Heart left ventricle (tissue), 16 donors: ENCODE measurements around the gene HDAC7. TPM values are rescaled to one million over a fixed set of nuclear protein-coding genes. Genes with fewer than 3 reads are reported as not detected.

Experiments
- ATAC-seq, 4 donors: fragments of 200-7000 bp; cut with Tn5 transposase; one replicate each; pipeline ENCODE4 v1.9.1; 2020 to 2022; ENCODE audit warnings: moderate library complexity in 4 of 4, mild to moderate bottlenecking in 3 of 4, moderate number of reproducible peaks in 1 of 4
- DNase-seq, 5 donors: peaks; one replicate each; pipeline ENCODE4 v3.0.0-alpha.2; 2020
- H3K27ac ChIP-seq, 12 donors: fragments of 200-600 bp; sonication (generic) in 4 of 12; one replicate each; pipeline versions ENCODE4 v1.5.0 to v1.8.0; 2016 to 2022; ENCODE audit warnings: mild to moderate bottlenecking in 2 of 12
- H3K27me3 ChIP-seq, 9 donors: fragments of 200-600 bp; sonication (generic) in 2 of 9; one replicate each; pipeline versions ENCODE4 v1.5.1 to v1.8.0; 2016 to 2022; ENCODE audit warnings: mild to moderate bottlenecking in 3 of 9
- H3K36me3 ChIP-seq, 9 donors: fragments of 200-600 bp; sonication (generic) in 2 of 9; one replicate each; pipeline versions ENCODE4 v1.5.0 to v1.8.0; 2018 to 2022; ENCODE audit warnings: mild to moderate bottlenecking in 2 of 9
- H3K4me1 ChIP-seq, 12 donors: fragments of 200-600 bp; sonication (generic) in 4 of 12; one replicate each; pipeline versions ENCODE4 v1.5.0 to v1.8.0; 2016 to 2022; ENCODE audit warnings: mild to moderate bottlenecking in 3 of 12
- H3K4me3 ChIP-seq, 12 donors: fragments of 200-600 bp; sonication (generic) in 4 of 12; one replicate each; pipeline versions ENCODE4 v1.5.0 to v1.8.0; 2017 to 2022; ENCODE audit warnings: mild to moderate bottlenecking in 9 of 12, moderate library complexity in 4 of 12
- H3K9me3 ChIP-seq, 12 donors: fragments of 200-600 bp; sonication (generic) in 4 of 12; one replicate each; pipeline versions ENCODE4 v1.5.0 to v1.8.0; 2016 to 2022; ENCODE audit warnings: mild to moderate bottlenecking in 1 of 12
- POLR2A ChIP-seq, 2 donors: fragments of 450-650 bp; IDR thresholded peaks; one replicate each; pipeline ENCODE4 v1.6.1; 2017; ENCODE audit warnings: antibody characterized with exemption in 2 of 2, mild to moderate bottlenecking in 2 of 2, moderate library complexity in 2 of 2
- WGBS, 4 donors: extraction: QIAGEN DNeasy Blood & Tissue Kit in 2 of 4; methylation state at CpG; one replicate each; pipeline versions ENCODE4 v1.1.5 to v1.1.7; 2013 to 2018; 5-methylcytosine and 5-hydroxymethylcytosine counted together
- intact Hi-C, 10 donors: fragments of 100-400 bp; cut with DNase I; formaldehyde crosslinking; loops; one replicate each; pipeline versions ENCODE4 v1.11.1 to v1.14.2; 2022
- polyA plus RNA-seq, 2 donors: library from polyadenylated mRNA; stranded (reverse); fragments of 200-250 nt; gene quantifications; one replicate each; pipeline ENCODE4 v1.2.3, GENCODE V29; 2013
- total RNA-seq, 9 donors: library from RNA; depleted of rRNA in 2 of 9; stranded (reverse); fragments of >200 nt in 2 of 9; fragmentation: NEBNext Ultra II Directional in 3 of 9; extraction: Animal tissue kit (Norgen Biotek cat#: 25700) in 3 of 9; gene quantifications; one replicate each; pipeline versions ENCODE4 v1.1.0 to v1.2.4, GENCODE V29; 2016 to 2023
- TF ChIP-seq, protein P1 (sequence below), 12 donors: fragments of 200-600 bp; sonication (generic) in 4 of 12; IDR thresholded peaks; one replicate each; pipeline versions ENCODE4 v1.5.0 to v1.8.0; 2018 to 2022; ENCODE audit warnings: antibody characterized with exemption in 12 of 12, mild to moderate bottlenecking in 5 of 12
- donor health status: ischemic (EF 13 %, LVEDD 7.1; RV severe dilation, severe dysfunction).
- donor health status: healthy with polysubstance abuse.
- donor health status: DM: no; HTN: yes; CAD: no.
- donor health status: DM: no; HTN: no; CAD: no.
- donor health status: ischemic (EF 25% LVEDD 6.9; RV normal size, moderate dysfunction).
- donor health status: ischemic (EF 25% LVEDD 5.7; RV mildly dilated, moderate dysfunction).
- donor health status: healthy.
- donor health status: DM: yes; HTN: yes; CAD: no.
- donor health status: ischemic (EF 35%, LVEDD 5.7; RV mildly dilated, moderate dysfunction).
- donor health status: nonischemic (EF 11% LVEDD 7.7; RV severe dilation, severe dysfunction).
- donor health status: DM: yes; HTN: yes; CAD: no.
- donor health status: PGD.
- donor health status: ischemic (EF 29% LVEDD 5.4; RV normal size, mild dysfunction).
- donor health status: nonischemic (EF 23%, LVEDD 6.1; RV moderate dilation, normal function).

The HDAC7 gene
- total and polyA plus RNA-seq, 11 donors, result 27.4 to 63.0 (median 39.3) TPM

DNA sequence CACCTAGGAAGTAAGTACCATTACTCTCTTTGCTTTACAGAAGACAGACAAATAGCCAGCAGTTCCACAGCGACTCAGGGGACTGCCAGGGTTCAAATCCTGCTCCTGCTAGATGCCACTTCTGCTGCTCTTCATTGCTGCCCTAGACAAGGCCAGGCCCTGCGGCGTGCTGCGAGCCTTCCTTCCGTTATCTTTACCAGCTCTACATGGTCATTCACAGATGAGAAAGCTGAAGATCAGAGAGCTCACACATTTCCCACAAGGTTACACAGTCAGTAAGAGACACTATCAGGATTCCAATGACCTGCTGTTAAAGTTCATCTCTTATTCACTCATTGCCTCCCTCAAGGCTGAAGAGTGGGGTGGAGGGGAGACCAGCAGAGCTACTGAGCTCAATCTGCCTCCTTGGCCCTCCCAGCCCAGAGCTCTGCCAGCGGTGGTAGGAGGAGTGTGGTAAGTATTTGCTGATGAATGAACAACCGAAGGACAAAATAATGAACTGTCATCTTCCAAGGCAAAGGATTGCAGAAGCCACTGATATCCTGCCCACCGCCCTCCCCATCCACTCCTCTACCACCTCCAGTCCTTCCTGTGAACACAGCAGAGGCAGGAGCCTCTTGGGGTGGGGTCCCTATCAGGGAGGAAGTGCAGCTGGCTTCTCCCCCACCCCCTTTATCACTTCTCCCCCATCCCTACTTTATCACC, 14.6 kb upstream of the HDAC7 start:
- TF ChIP-seq, protein P1, sequence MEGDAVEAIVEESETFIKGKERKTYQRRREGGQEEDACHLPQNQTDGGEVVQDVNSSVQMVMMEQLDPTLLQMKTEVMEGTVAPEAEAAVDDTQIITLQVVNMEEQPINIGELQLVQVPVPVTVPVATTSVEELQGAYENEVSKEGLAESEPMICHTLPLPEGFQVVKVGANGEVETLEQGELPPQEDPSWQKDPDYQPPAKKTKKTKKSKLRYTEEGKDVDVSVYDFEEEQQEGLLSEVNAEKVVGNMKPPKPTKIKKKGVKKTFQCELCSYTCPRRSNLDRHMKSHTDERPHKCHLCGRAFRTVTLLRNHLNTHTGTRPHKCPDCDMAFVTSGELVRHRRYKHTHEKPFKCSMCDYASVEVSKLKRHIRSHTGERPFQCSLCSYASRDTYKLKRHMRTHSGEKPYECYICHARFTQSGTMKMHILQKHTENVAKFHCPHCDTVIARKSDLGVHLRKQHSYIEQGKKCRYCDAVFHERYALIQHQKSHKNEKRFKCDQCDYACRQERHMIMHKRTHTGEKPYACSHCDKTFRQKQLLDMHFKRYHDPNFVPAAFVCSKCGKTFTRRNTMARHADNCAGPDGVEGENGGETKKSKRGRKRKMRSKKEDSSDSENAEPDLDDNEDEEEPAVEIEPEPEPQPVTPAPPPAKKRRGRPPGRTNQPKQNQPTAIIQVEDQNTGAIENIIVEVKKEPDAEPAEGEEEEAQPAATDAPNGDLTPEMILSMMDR (IDR thresholded peaks at IDR 0.05), result no peak
- no peak for TF ChIP-seq POLR2A (IDR thresholded peaks at IDR 0.05)
- Histone ChIP-seq H3K4me3 (no peak overlapping the region), H3K27me3 (no peaks in the 10 kb centered on the region), H3K36me3 (no peaks in the 10 kb centered on the region), H3K9me3 (no peaks in the 10 kb centered on the region), H3K4me1 (peaks cover 4 to 54% (median 26%) of the 10 kb centered on the region in 12 donors), H3K27ac (peak overlapping the region in 1 of 12 donors; percentile 30)
- WGBS, 4 donors, result 83 to 93% (median 89%) methylated on average over 8 of the region's 8 CpGs
- intact Hi-C loops, result loop anchor here in 1 of 10 donors (10.0 kb wide), 1 partner anchor 60 kb away; the partner anchor contains the start of gene SLC48A1
- ATAC-seq, result no peak
- no peak for DNase-seq

DNA sequence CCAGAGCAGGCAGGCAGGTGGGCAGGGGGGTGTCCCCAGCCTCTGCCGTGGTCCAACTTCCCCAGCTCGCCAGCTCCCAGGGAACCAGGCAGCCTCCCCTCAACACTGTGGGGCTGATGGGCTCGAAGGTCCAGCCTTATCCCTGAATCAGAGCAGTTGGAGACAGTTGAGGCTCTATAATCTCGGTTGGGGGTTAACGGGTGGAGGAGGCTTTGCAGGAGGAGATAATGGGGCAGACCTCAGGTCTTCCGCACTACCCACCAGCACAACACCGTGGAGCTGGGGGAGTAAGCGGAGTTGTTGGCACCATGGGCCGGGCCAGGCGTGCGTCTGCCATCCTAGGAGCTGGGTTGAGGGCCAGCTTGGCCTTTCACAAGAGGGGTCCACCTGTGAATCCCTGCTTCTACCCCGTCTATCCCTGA, 13.9 kb upstream of the HDAC7 start:
- WGBS, 4 donors, result 89 to 100% (median 93%) methylated on average over 9 to 12 of the region's 12 CpGs
- no peaks in the 10 kb centered on the region for H3K27me3 ChIP-seq
- peaks cover 11 to 61% (median 33%) of the 10 kb centered on the region in 12 donors for H3K4me1 ChIP-seq
- TF ChIP-seq, protein P1 (IDR thresholded peaks at IDR 0.05), result no peak
- TF ChIP-seq POLR2A (IDR thresholded peaks at IDR 0.05), result no peak
- no peaks in the 10 kb centered on the region for H3K9me3 ChIP-seq
- intact Hi-C loops, result loop anchor here in 1 of 10 donors (10.0 kb wide), 1 partner anchor 59 kb away; the partner anchor contains the start of gene SLC48A1
- ATAC-seq (no peak), DNase-seq (no peak)
- H3K36me3 ChIP-seq, result no peaks in the 10 kb centered on the region
- no peak overlapping the region for H3K27ac ChIP-seq
- no peak overlapping the region for H3K4me3 ChIP-seq

DNA sequence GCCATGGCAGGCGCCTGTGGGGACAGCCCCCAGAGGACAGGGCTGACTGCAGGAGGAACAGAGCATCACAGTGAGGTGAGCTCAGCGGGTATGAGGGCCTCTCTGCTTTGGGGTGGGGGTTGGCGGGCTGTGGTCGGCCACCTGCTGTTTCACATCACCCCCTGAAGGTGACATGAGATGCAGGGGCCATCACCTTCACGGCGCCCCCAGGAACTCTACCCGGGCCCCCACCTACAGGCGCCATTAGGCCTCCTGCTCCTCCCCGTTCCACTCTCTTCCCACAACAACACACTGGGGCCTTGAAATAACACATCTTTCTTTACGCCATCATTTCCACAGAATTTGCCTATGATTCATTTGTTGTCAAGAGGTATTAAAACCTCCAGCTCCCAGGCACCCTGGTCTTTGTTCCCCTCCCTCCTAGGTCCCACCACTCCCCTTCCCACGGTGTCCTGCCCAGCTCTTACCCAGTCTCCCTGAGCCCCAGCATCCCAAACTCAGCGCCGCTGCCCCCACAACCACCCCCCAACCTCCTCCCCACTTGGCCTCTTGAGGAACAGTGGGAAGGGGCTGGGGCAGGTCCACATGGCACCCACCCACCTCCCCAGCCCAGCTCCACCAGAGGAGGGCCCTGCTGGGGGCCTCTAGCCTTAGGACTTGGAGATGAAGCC, 12.7 kb upstream of the HDAC7 start:
- ATAC-seq, result no peak
- Histone ChIP-seq H3K27me3 (no peaks in the 10 kb centered on the region), H3K4me1 (peaks cover 11 to 62% (median 36%) of the 10 kb centered on the region in 12 donors), H3K4me3 (no peak overlapping the region), H3K9me3 (no peaks in the 10 kb centered on the region), H3K27ac (no peak overlapping the region), H3K36me3 (no peaks in the 10 kb centered on the region)
- WGBS, 4 donors, result 85 to 94% (median 93%) methylated on average over 12 to 13 of the region's 13 CpGs
- intact Hi-C loops, result loop anchor here in 1 of 10 donors (10.0 kb wide), 1 partner anchor 58 kb away; the partner anchor contains the start of gene SLC48A1
- no peak for DNase-seq
- TF ChIP-seq POLR2A (IDR thresholded peaks at IDR 0.05), result no peak
- TF ChIP-seq, protein P1 (IDR thresholded peaks at IDR 0.05), result no peak

DNA sequence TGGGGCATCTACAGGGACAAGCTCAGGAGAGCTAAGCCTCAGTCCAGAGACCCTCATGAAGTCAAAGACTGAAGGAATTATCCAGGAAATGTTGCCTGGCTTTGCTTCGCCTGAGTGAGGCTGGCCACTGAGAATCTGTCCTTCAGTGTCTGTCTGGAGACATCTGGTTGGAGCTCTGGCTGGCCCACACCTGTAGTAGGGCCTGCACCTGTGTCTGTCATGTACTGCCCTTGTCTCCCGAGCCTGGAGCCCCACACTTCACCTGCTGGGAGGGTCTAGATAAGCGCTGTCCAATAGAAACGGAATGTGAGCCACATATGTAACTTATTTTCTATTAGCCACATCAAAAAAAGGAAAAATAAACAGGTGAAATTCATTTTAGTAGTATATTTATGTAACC, 9.9 kb upstream of the HDAC7 start:
- H3K27ac ChIP-seq, result peak overlapping the region; percentile 76 to 99 (median 90)
- DNase-seq, result no peak
- H3K4me1 ChIP-seq, result peaks cover 11 to 76% (median 54%) of the 10 kb centered on the region in 12 donors
- H3K36me3 ChIP-seq, result no peaks in the 10 kb centered on the region
- intact Hi-C loops, result no loop called here
- TF ChIP-seq, protein P1 (IDR thresholded peaks at IDR 0.05), result no peak
- TF ChIP-seq POLR2A (IDR thresholded peaks at IDR 0.05), result no peak
- no peak for ATAC-seq
- no peaks in the 10 kb centered on the region for H3K9me3 ChIP-seq
- H3K4me3 ChIP-seq, result peak overlapping the region in 2 of 12 donors; percentile 10 to 12
- no peaks in the 10 kb centered on the region for H3K27me3 ChIP-seq
- 49 to 89% (median 75%) methylated on average over 4 of the region's 4 CpGs for WGBS, 4 donors
